ENCODE data around the gene MRPL22.

GRCh38 chr5:154945695-154946301 is 4.9 kb downstream of the MRPL22 start:
- TF ChIP-seq, protein P1, sequence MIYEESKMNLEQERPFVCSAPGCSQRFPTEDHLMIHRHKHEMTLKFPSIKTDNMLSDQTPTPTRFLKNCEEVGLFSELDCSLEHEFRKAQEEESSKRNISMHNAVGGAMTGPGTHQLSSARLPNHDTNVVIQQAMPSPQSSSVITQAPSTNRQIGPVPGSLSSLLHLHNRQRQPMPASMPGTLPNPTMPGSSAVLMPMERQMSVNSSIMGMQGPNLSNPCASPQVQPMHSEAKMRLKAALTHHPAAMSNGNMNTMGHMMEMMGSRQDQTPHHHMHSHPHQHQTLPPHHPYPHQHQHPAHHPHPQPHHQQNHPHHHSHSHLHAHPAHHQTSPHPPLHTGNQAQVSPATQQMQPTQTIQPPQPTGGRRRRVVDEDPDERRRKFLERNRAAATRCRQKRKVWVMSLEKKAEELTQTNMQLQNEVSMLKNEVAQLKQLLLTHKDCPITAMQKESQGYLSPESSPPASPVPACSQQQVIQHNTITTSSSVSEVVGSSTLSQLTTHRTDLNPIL (CRISPR knock-in tag; IDR thresholded peaks at IDR 0.05; ENCODE audit: low read depth), result no peak
- no peak for TF ChIP-seq ISL1 (CRISPR knock-in tag; IDR thresholded peaks at IDR 0.05)
- TF ChIP-seq POU6F1 (CRISPR knock-in tag; IDR thresholded peaks at IDR 0.05; ENCODE audit: borderline replicate concordance, low read depth), result no peak
- TF ChIP-seq OSR1 (CRISPR knock-in tag; IDR thresholded peaks at IDR 0.05), result no peak
- no peak for TF ChIP-seq GLIS3 (CRISPR knock-in tag; IDR thresholded peaks at IDR 0.05)
- no peak for TF ChIP-seq ZFP30 (CRISPR knock-in tag; IDR thresholded peaks at IDR 0.05)
- TF ChIP-seq BACH2 (CRISPR knock-in tag; IDR thresholded peaks at IDR 0.05; ENCODE audit: borderline replicate concordance), result no peak
- no peak for TF ChIP-seq ZNF565 (CRISPR knock-in tag; conservative IDR thresholded peaks at IDR 0.05; ENCODE audit: low read depth)

All from SK-N-SH treated with all-trans-retinoic acid at 6 μM for 48 hours (cell line).